Endothelial cell of umbilical vein (primary cell): Measurements from ENCODE around the gene NDUFS6. TPM values are rescaled to one million over a fixed set of nuclear protein-coding genes. Genes with fewer than 3 reads are reported as not detected.

Source experiments
- BruUV-seq: library from RNA; stranded (reverse); fragments of 400-500 nt; replicated peaks from 2 replicates; lab custom pipeline; 2021; lab: Mats Ljungman, UMichigan
- CTCF ChIA-PET: fragments of 300-600, 350-600 bp; sonication (Branson Sonifier 250); formaldehyde crosslinking; loops from one replicate; lab custom pipeline; 2021; ENCODE audit warnings: antibody characterized with exemption, inconsistent platforms; lab: Charles Lee
- POLR2A ChIA-PET: fragments of 300-600, 350-600 bp; sonication (Branson Sonifier 250); formaldehyde crosslinking; loops from one replicate; lab custom pipeline; 2021; ENCODE audit warnings: antibody characterized with exemption, inconsistent platforms; lab: Charles Lee
- DNase-seq: peaks from one replicate; pipeline ENCODE4 v3.0.0-alpha.2; 2011; ENCODE audit warnings: low read depth, low spot score
- FAIRE-seq: peaks from 2 replicates; lab custom pipeline; 2011; peaks lifted over from hg19 to GRCh38; lab: Jason Lieb, UNC
- H2AFZ ChIP-seq: 2 replicates; pipeline ENCODE4 v1.6.0; 2012; ENCODE audit warnings: low read depth, low read length, control low read depth, inconsistent platforms
- H3K27ac ChIP-seq: 2 replicates; pipeline ENCODE4 v1.5.1; 2011; ENCODE audit warnings: low read depth, mild to moderate bottlenecking, control low read depth, low read length, moderate library complexity; ENCODE audit not compliant: insufficient read depth
- H3K27me3 ChIP-seq, 2 experiments: 2 replicates each; pipeline versions ENCODE4 v1.6.0 to v1.6.1; 2011; ENCODE audit warnings: low read length in 2 of 2, mixed read lengths in 1 of 2; ENCODE audit not compliant: control insufficient read depth in 2 of 2, insufficient read depth in 2 of 2
- H3K36me3 ChIP-seq, 2 experiments: 2 replicates in 1 of 2; 3 replicates in 1 of 2; pipeline ENCODE4 v1.5.1; 2011; ENCODE audit warnings: low read length in 2 of 2, mild to moderate bottlenecking in 1 of 2, moderate library complexity in 1 of 2; ENCODE audit not compliant: control insufficient read depth in 2 of 2, insufficient read depth in 2 of 2; ENCODE audit errors: extremely low read depth in 1 of 2
- H3K4me1 ChIP-seq: 3 replicates; pipeline ENCODE4 v1.5.1; 2011; ENCODE audit warnings: mild to moderate bottlenecking, low read length; ENCODE audit not compliant: control insufficient read depth, insufficient read depth; ENCODE audit errors: extremely low read depth
- H3K4me2 ChIP-seq: 2 replicates; pipeline ENCODE4 v1.6.1; 2011; ENCODE audit warnings: low read length, control low read depth, mixed read lengths; ENCODE audit not compliant: insufficient read depth
- H3K4me3 ChIP-seq, 3 experiments: fragments of 200-600 bp in 1 of 3; sonication (generic), shearing (Covaris generic) in 1 of 3; replicated peaks in 1 of 3; 2 replicates each; pipeline ENCODE4 v1.5.1; 2011 to 2016; ENCODE audit warnings: control low read depth in 3 of 3, low read length in 3 of 3, mild to moderate bottlenecking in 2 of 3, inconsistent platforms in 1 of 3, low read depth in 1 of 3, moderate library complexity in 1 of 3; ENCODE audit not compliant: insufficient read depth in 1 of 3
- H3K79me2 ChIP-seq: 2 replicates; pipeline ENCODE4 v1.6.0; 2012; ENCODE audit warnings: low read length, inconsistent platforms; ENCODE audit not compliant: control insufficient read depth, insufficient read depth
- H3K9ac ChIP-seq: replicated peaks from 2 replicates; pipeline ENCODE3; 2011; ENCODE audit warnings: low read length, control low read depth; ENCODE audit not compliant: insufficient read depth; ENCODE audit errors: extremely low read depth
- H3K9me1 ChIP-seq: replicated peaks from 3 replicates; pipeline ENCODE4 v1.6.0; 2011; ENCODE audit warnings: mild to moderate bottlenecking, low read length; ENCODE audit not compliant: control insufficient read depth, insufficient read depth; ENCODE audit errors: extremely low read depth
- H3K9me3 ChIP-seq: replicated peaks from 2 replicates; pipeline ENCODE4 v1.5.1; 2012; ENCODE audit warnings: low read length, inconsistent platforms; ENCODE audit not compliant: control insufficient read depth, insufficient read depth
- H4K20me1 ChIP-seq: replicated peaks from 2 replicates; pipeline ENCODE3; 2011; ENCODE audit warnings: mild to moderate bottlenecking, low read length; ENCODE audit not compliant: control insufficient read depth, insufficient read depth; ENCODE audit errors: extremely low read depth
- GATA2 ChIP-seq: IDR thresholded peaks from 2 replicates; pipeline ENCODE4 v1.7.0; 2011; ENCODE audit warnings: low read depth, mild to moderate bottlenecking, moderate library complexity, mixed read lengths, low read length; ENCODE audit not compliant: insufficient read length, insufficient read depth
- MYC ChIP-seq: IDR thresholded peaks from one replicate; pipeline ENCODE4 v1.6.1; 2011; ENCODE audit warnings: mild to moderate bottlenecking, low read depth, low read length
- POLR2AphosphoS5 ChIP-seq: IDR thresholded peaks from 2 replicates; pipeline ENCODE4 v1.6.1; 2012; ENCODE audit warnings: low read depth, mild to moderate bottlenecking, control low read depth, low read length, moderate library complexity; ENCODE audit not compliant: insufficient read depth
- dilution Hi-C: fragments of 300-500 bp; cut with MboI; formaldehyde crosslinking; loops from one replicate; pipeline ENCODE4 v1.15.0; 2019; ENCODE audit warnings: low sequenced_read_pairs; ENCODE audit not compliant: extremely low pct_ligation_motif_present
- intact Hi-C: fragments of 100-400 bp; cut with micrococcal nuclease; formaldehyde crosslinking; loops from one replicate; pipeline ENCODE4 v1.10.0; 2022
- polyA plus RNA-seq, 4 experiments: library from polyadenylated mRNA; depleted of rRNA in 3 of 4; stranded (reverse) in 3 of 4; unstranded in 1 of 4; fragments of >200 nt; gene quantifications; 2 replicates each; pipeline versions ENCODE4 v1.2.1 to v1.2.3, GENCODE V29; 2011 to 2012; ENCODE audit warnings: missing spikeins in 1 of 4
- total RNA-seq: library from RNA; stranded (reverse); gene quantifications from 2 replicates; pipeline ENCODE4 v1.2.3, GENCODE V29; 2021
- TF ChIP-seq, protein P1 (sequence below), 2 donors: IDR thresholded peaks; 1 replicate in 1 of 2; 2 replicates in 1 of 2; pipeline ENCODE4 v1.5.1; 2011; ENCODE audit warnings: low read length in 2 of 2, mild to moderate bottlenecking in 2 of 2, moderate library complexity in 2 of 2, control low read depth in 1 of 2, inconsistent platforms in 1 of 2, low read depth in 1 of 2; ENCODE audit not compliant: insufficient read depth in 1 of 2; ENCODE audit errors: extremely low read depth in 1 of 2

The NDUFS6 gene
- total and polyA plus RNA-seq, 2 donors (not counting 3 experiments of a cell fraction or from before 2014, with no cell fraction given) = 42.5 to 127 TPM

DNA sequence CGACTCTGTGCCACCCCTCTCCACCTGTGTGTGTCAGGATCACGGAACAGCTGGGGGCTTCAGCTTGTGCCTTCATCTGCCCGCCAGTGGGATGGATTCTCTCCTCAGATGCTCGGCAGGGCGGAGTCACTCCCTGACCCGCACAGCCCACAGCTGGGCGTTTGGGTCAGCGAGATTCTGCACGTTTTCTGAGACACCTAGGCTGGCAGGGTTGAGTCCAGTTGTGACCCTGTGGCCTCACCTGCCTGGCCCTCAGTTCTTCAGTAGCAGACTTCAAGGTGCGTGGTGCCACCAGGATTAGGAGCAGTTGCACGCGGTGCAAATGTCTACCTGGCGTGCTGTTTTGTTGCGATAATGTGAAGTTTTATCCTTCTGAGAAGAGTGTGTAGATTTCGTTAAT, 5.0 kb downstream of the NDUFS6 start:
- dilution Hi-C loops = no loop called here

DNA sequence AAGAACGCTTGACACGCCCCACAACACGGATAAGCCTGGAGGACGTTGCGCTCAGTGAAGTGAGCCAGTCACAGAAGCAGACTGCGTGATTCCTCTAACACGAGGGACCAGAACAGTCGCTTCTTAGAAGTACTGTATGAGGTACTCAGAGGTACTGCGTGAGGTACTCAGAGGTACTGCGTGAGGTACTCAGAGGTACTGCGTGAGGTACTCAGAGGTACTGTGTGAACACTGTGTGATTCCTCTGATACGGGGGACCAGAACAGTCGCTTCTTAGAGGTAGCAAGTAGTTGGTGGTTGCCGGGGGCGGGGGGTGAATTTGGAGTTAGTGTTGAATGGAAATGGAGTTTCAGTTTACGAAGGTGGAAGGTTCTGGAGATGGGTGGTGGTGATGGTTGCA, 5.8 kb downstream of the NDUFS6 start:
- BruUV-seq = no TSS peak
- ChIA-PET POLR2A (no interaction called here), CTCF (no interaction called here)
- intact Hi-C loops = no loop called here
- peaks cover 4% of the 10 kb centered on the region for H3K4me1 ChIP-seq
- no peak overlapping the region for H3K27ac ChIP-seq
- H3K9me3 ChIP-seq = no peaks in the 10 kb centered on the region
- H3K9me1 ChIP-seq = no peaks in the 10 kb centered on the region
- no peak overlapping the region for H3K4me2 ChIP-seq
- no peaks in the 10 kb centered on the region for H3K27me3 ChIP-seq
- peaks cover 7 to 47% of the 10 kb centered on the region in 2 experiments for H3K36me3 ChIP-seq
- H2AFZ ChIP-seq = no peak overlapping the region
- TF ChIP-seq GATA2 (no peak), MYC (no peak)
- no peaks in the 10 kb centered on the region for H4K20me1 ChIP-seq
- DNase-seq (no peak), FAIRE-seq (no peak)
- dilution Hi-C loops = no loop called here
- no peak overlapping the region for H3K9ac ChIP-seq
- H3K79me2 ChIP-seq = peaks cover 80% of the 10 kb centered on the region
- H3K4me3 ChIP-seq = no peak overlapping the region

More for the DNA sequence above, 5.0 kb downstream of the NDUFS6 start:
- Histone ChIP-seq H3K79me2 (peaks cover 85% of the 10 kb centered on the region), H3K36me3 (peaks cover 7 to 46% of the 10 kb centered on the region in 2 experiments), H3K9ac (no peak overlapping the region), H3K27me3 (no peaks in the 10 kb centered on the region), H3K27ac (no peak overlapping the region), H3K9me1 (no peaks in the 10 kb centered on the region), H3K9me3 (no peaks in the 10 kb centered on the region), H2AFZ (no peak overlapping the region), H4K20me1 (no peaks in the 10 kb centered on the region), H3K4me1 (peaks cover 7% of the 10 kb centered on the region), H3K4me3 (no peak overlapping the region), H3K4me2 (no peak overlapping the region)
- BruUV-seq = no TSS peak
- DNase-seq (no peak), FAIRE-seq (no peak)
- ChIA-PET CTCF (no interaction called here), POLR2A (no interaction called here)
- intact Hi-C loops = no loop called here
- TF ChIP-seq, protein P1, sequence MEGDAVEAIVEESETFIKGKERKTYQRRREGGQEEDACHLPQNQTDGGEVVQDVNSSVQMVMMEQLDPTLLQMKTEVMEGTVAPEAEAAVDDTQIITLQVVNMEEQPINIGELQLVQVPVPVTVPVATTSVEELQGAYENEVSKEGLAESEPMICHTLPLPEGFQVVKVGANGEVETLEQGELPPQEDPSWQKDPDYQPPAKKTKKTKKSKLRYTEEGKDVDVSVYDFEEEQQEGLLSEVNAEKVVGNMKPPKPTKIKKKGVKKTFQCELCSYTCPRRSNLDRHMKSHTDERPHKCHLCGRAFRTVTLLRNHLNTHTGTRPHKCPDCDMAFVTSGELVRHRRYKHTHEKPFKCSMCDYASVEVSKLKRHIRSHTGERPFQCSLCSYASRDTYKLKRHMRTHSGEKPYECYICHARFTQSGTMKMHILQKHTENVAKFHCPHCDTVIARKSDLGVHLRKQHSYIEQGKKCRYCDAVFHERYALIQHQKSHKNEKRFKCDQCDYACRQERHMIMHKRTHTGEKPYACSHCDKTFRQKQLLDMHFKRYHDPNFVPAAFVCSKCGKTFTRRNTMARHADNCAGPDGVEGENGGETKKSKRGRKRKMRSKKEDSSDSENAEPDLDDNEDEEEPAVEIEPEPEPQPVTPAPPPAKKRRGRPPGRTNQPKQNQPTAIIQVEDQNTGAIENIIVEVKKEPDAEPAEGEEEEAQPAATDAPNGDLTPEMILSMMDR (IDR thresholded peaks at IDR 0.05; ENCODE audit: extremely low read depth in 1 of 2, insufficient read depth in 1 of 2, low read depth in 1 of 2, low read length in 2 of 2) = no peak
- TF ChIP-seq POLR2AphosphoS5 = no peak
